ENCODE results near the gene TAP1. TPM values are rescaled to one million over a fixed set of nuclear protein-coding genes. Genes with fewer than 3 reads are reported as not detected.

The TAP1 gene
- 15.5 TPM for total RNA-seq
- long read RNA-seq, transcript TAP1-201 (11 exons, 2,959 nt), result major isoform, 37 of 39 reads
- long read RNA-seq, partial matches to known transcripts, result 1 of 39 reads
- long read RNA-seq, other reads (novel, unspliced or antisense), result 1 of 39 reads

GRCh38 chr6:32853541-32854375, at the start of gene TAP1, which contains the start of gene PSMB9:
TSS of gene TAP1 (minus strand) at chr6:32853704. CDS start at chr6:32853636, 68 bp downstream.
TSS of gene PSMB9 (plus strand) at chr6:32854192. CDS start at chr6:32854230, 38 bp downstream.
- no peaks in the 10 kb centered on the region for H3K27me3 ChIP-seq (ENCODE audit: low read depth)
- TF ChIP-seq CTCF (IDR thresholded peaks at IDR 0.05; ENCODE audit: borderline replicate concordance), result peak; percentile 80
- H3K4me3 ChIP-seq, result peak within 1 kb of the TSS; percentile 98
- peak within 1 kb of the TSS; percentile 99 for H3K27ac ChIP-seq (replicated peaks)
- no peaks in the 10 kb centered on the region for H3K9me3 ChIP-seq (replicated peaks)
- peaks cover 54% of the 10 kb centered on the region for H3K4me1 ChIP-seq
- DNase-seq, result peak; percentile 95
- H3K36me3 ChIP-seq, result peaks cover 43% of the 10 kb centered on the region
- intact Hi-C loops (cut with micrococcal nuclease), result no loop called here

GRCh38 chr6:32895006-32895345, 41.5 kb upstream of the TAP1 start:
- H3K9me3 ChIP-seq (replicated peaks), result no peaks in the 10 kb centered on the region
- H3K4me3 ChIP-seq, result peak overlapping the region; percentile 81
- intact Hi-C loops (cut with micrococcal nuclease), result no loop called here
- no peak for TF ChIP-seq CTCF (IDR thresholded peaks at IDR 0.05; ENCODE audit: borderline replicate concordance)
- H3K4me1 ChIP-seq, result peaks cover 19% of the 10 kb centered on the region
- H3K27me3 ChIP-seq (ENCODE audit: low read depth), result no peaks in the 10 kb centered on the region
- H3K27ac ChIP-seq (replicated peaks), result peak overlapping the region; percentile 92
- no peaks in the 10 kb centered on the region for H3K36me3 ChIP-seq
- no peak for DNase-seq

- Histone ChIP-seq H3K9me3 (replicated peaks) (no peaks in the 10 kb centered on the region), H3K27ac (replicated peaks) (peak overlapping the region; percentile 92), H3K36me3 (no peaks in the 10 kb centered on the region), H3K27me3 (ENCODE audit: low read depth) (no peaks in the 10 kb centered on the region), H3K4me3 (peak overlapping the region; percentile 81), H3K4me1 (peaks cover 19% of the 10 kb centered on the region)
- TF ChIP-seq CTCF (IDR thresholded peaks at IDR 0.05; ENCODE audit: borderline replicate concordance), result no peak
- DNase-seq, result peak; percentile 92
- intact Hi-C loops (cut with micrococcal nuclease), result no loop called here
These were observed 40.8 kb upstream of the TAP1 start for GRCh38 chr6:32894085-32895005.

- Histone ChIP-seq H3K4me1 (peaks cover 29% of the 10 kb centered on the region), H3K27ac (replicated peaks) (no peak overlapping the region), H3K36me3 (no peaks in the 10 kb centered on the region), H3K9me3 (replicated peaks) (no peaks in the 10 kb centered on the region), H3K27me3 (ENCODE audit: low read depth) (no peaks in the 10 kb centered on the region), H3K4me3 (no peak overlapping the region)
- intact Hi-C loops (cut with micrococcal nuclease), result no loop called here
- no peak for TF ChIP-seq CTCF (IDR thresholded peaks at IDR 0.05; ENCODE audit: borderline replicate concordance)
- no peak for DNase-seq
These were observed 37.3 kb upstream of the TAP1 start for GRCh38 chr6:32890831-32891230.

GRCh38 chr6:32889533-32889932, 36.0 kb upstream of the TAP1 start:
- H3K27me3 ChIP-seq (ENCODE audit: low read depth), result no peaks in the 10 kb centered on the region
- DNase-seq, result no peak
- intact Hi-C loops (cut with micrococcal nuclease), result loop anchor here (5.0 kb wide), 1 partner anchor 93 kb away; no protein-coding TSS in a partner anchor
- peaks cover 20% of the 10 kb centered on the region for H3K4me1 ChIP-seq
- H3K36me3 ChIP-seq, result no peaks in the 10 kb centered on the region
- H3K9me3 ChIP-seq (replicated peaks), result no peaks in the 10 kb centered on the region
- TF ChIP-seq CTCF (IDR thresholded peaks at IDR 0.05; ENCODE audit: borderline replicate concordance), result no peak
- no peak overlapping the region for H3K4me3 ChIP-seq
- no peak overlapping the region for H3K27ac ChIP-seq (replicated peaks)

Data from left ventricle myocardium inferior (tissue), 1 donor.